Fibroblast of pulmonary artery (primary cell): ENCODE results near the gene LYST.

Source experiments
- DNase-seq: peaks from one replicate; pipeline ENCODE4 v3.0.0-alpha.2; 2010; ENCODE audit warnings: low read depth
- H3K4me3 ChIP-seq: replicated peaks from 2 replicates; pipeline ENCODE4 v1.5.1; 2011; ENCODE audit warnings: low read depth, mild to moderate bottlenecking, control low read depth, low read length, moderate library complexity
- CTCF ChIP-seq: IDR thresholded peaks from 2 replicates; pipeline ENCODE4 v1.5.1; 2011; ENCODE audit warnings: mild to moderate bottlenecking, control low read depth, low read length, inconsistent platforms; ENCODE audit errors: missing control alignments

LYST gene

GRCh38 chr1:235703506-235703905 is 163.2 kb downstream of the LYST start:
- DNase-seq: peak; percentile 57
- no peak overlapping the region for H3K4me3 ChIP-seq
- no peak for TF ChIP-seq CTCF

GRCh38 chr1:235702412-235702811 is 164.3 kb downstream of the LYST start:
- H3K4me3 ChIP-seq: no peak overlapping the region
- DNase-seq: no peak
- no peak for TF ChIP-seq CTCF

GRCh38 chr1:235697508-235697907 is 169.2 kb downstream of the LYST start:
- no peak for DNase-seq
- no peak for TF ChIP-seq CTCF
- no peak overlapping the region for H3K4me3 ChIP-seq

GRCh38 chr1:235689356-235689755 is 177.3 kb downstream of the LYST start:
- H3K4me3 ChIP-seq: no peak overlapping the region
- TF ChIP-seq CTCF: no peak
- no peak for DNase-seq

GRCh38 chr1:235688096-235688495 is 178.6 kb downstream of the LYST start:
- TF ChIP-seq CTCF: no peak
- DNase-seq: no peak
- H3K4me3 ChIP-seq: no peak overlapping the region

- no peak for TF ChIP-seq CTCF
- no peak overlapping the region for H3K4me3 ChIP-seq
- peak; percentile 11 for DNase-seq
These were observed 183.1 kb downstream of the LYST start for GRCh38 chr1:235683653-235684052.

- DNase-seq: no peak
- no peak overlapping the region for H3K4me3 ChIP-seq
- TF ChIP-seq CTCF: no peak
These were observed 184.5 kb downstream of the LYST start for GRCh38 chr1:235682216-235682615.
